Lung (tissue), 12 donors: ENCODE measurements around the gene ZBTB46. TPM values are rescaled to one million over a fixed set of nuclear protein-coding genes. Genes with fewer than 3 reads are reported as not detected.

Experiments
- ATAC-seq: fragments of 200-7000 bp; cut with Tn5 transposase; one replicate; pipeline ENCODE4 v1.9.1; 2020; ENCODE audit warnings: moderate number of reproducible peaks; ENCODE audit not compliant: insufficient read depth, low FRiP score
- DNase-seq, 3 donors: peaks; one replicate each; pipeline ENCODE4 v3.0.0-alpha.2; 2013 to 2017
- H3K27ac ChIP-seq, 2 donors: one replicate each; pipeline ENCODE4 v1.5.1; 2013; ENCODE audit warnings: mild to moderate bottlenecking in 2 of 2, moderate library complexity in 2 of 2, control low read depth in 1 of 2, inconsistent platforms in 1 of 2, low read depth in 1 of 2, low read length in 1 of 2
- H3K27me3 ChIP-seq, 3 donors: one replicate each; pipeline ENCODE4 v1.5.1; 2013; ENCODE audit warnings: low read length in 2 of 3; ENCODE audit not compliant: control insufficient read depth in 3 of 3, insufficient read depth in 3 of 3
- H3K36me3 ChIP-seq, 4 donors: one replicate each; pipeline ENCODE4 v1.5.1; 2013; ENCODE audit warnings: low read length in 4 of 4, mild to moderate bottlenecking in 1 of 4, moderate library complexity in 1 of 4; ENCODE audit not compliant: control insufficient read depth in 4 of 4, insufficient read depth in 4 of 4
- H3K4me1 ChIP-seq, 5 donors: one replicate each; pipeline ENCODE4 v1.5.1; 2013; ENCODE audit warnings: low read length in 5 of 5, mild to moderate bottlenecking in 2 of 5, moderate library complexity in 1 of 5; ENCODE audit not compliant: control insufficient read depth in 5 of 5, insufficient read depth in 5 of 5
- H3K4me3 ChIP-seq: one replicate; pipeline ENCODE4 v1.5.1; 2013; ENCODE audit warnings: mild to moderate bottlenecking, control low read depth, moderate library complexity
- H3K9ac ChIP-seq, 2 donors: one replicate each; pipeline ENCODE4 v1.5.1; 2013; ENCODE audit warnings: low read length in 2 of 2, control low read depth in 1 of 2; ENCODE audit not compliant: insufficient read depth in 1 of 2
- H3K9me3 ChIP-seq, 4 donors: one replicate each; pipeline ENCODE4 v1.5.1; 2013; ENCODE audit warnings: low read length in 3 of 4, mild to moderate bottlenecking in 1 of 4, moderate library complexity in 1 of 4; ENCODE audit not compliant: control insufficient read depth in 4 of 4, insufficient read depth in 3 of 4
- CTCF ChIP-seq: IDR thresholded peaks from 2 replicates; pipeline ENCODE4 v1.5.1; 2012; ENCODE audit warnings: mild to moderate bottlenecking; ENCODE audit errors: control extremely low read depth, extremely low read depth
- WGBS, 2 donors: extraction: QIAGEN DNeasy Blood & Tissue Kit; methylation state at CpG; one replicate each; pipeline ENCODE4 v1.1.7; 2013; 5-methylcytosine and 5-hydroxymethylcytosine counted together
- polyA plus RNA-seq, 2 donors: library from polyadenylated mRNA; stranded (reverse); fragments of 200-250 nt; gene quantifications; one replicate each; pipeline ENCODE4 v1.2.1, GENCODE V29; 2013
- total RNA-seq, 2 donors: library from RNA; depleted of rRNA in 1 of 2; stranded (reverse); fragments of >200 nt in 1 of 2; gene quantifications; one replicate each; pipeline ENCODE4 v1.2.1, GENCODE V29; 2014 to 2021
- donor health status: control.
- donor health status: control.
- donor health status: Bipolar disorder and iron deficiency.
- donor health status: healthy.
- donor health status: DM: yes; HTN: yes; CAD: no.

The ZBTB46 gene
- total and polyA plus RNA-seq, 4 donors: 3.4 to 15.3 (median 7.6) TPM

- 76 to 81% methylated on average over 16 of the region's 16 CpGs for WGBS, 2 donors
- H3K4me1 ChIP-seq: no peaks in the 10 kb centered on the region
- DNase-seq: no peak
- no peak overlapping the region for H3K4me3 ChIP-seq
- H3K27me3 ChIP-seq: no peaks in the 10 kb centered on the region
- H3K27ac ChIP-seq: no peak overlapping the region
- no peak for TF ChIP-seq CTCF
- peaks cover 0 to 18% (median 5%) of the 10 kb centered on the region in 4 donors for H3K36me3 ChIP-seq
- ATAC-seq: no peak
- no peaks in the 10 kb centered on the region for H3K9me3 ChIP-seq
- H3K9ac ChIP-seq: no peak overlapping the region
Observed at GRCh38 chr20:63765082-63765873, 65.8 kb downstream of the ZBTB46 start.

- 70 to 83% methylated on average over 7 of the region's 7 CpGs for WGBS, 2 donors
- Histone ChIP-seq H3K4me3 (no peak overlapping the region), H3K36me3 (no peaks in the 10 kb centered on the region), H3K9me3 (no peaks in the 10 kb centered on the region), H3K4me1 (no peaks in the 10 kb centered on the region), H3K27ac (no peak overlapping the region), H3K27me3 (no peaks in the 10 kb centered on the region), H3K9ac (no peak overlapping the region)
- ATAC-seq (no peak), DNase-seq (no peak)
- TF ChIP-seq CTCF: no peak
Observed at GRCh38 chr20:63759377-63759901, 71.6 kb downstream of the ZBTB46 start.

GRCh38 chr20:63758152-63758551 lies 72.9 kb downstream of the ZBTB46 start:
- Histone ChIP-seq H3K9ac (no peak overlapping the region), H3K9me3 (no peaks in the 10 kb centered on the region), H3K27me3 (no peaks in the 10 kb centered on the region), H3K4me1 (no peaks in the 10 kb centered on the region), H3K27ac (no peak overlapping the region), H3K36me3 (no peaks in the 10 kb centered on the region), H3K4me3 (no peak overlapping the region)
- WGBS, 2 donors: 89 to 92% methylated on average over 7 of the region's 7 CpGs
- TF ChIP-seq CTCF: no peak
- ATAC-seq: no peak
- no peak for DNase-seq
